ENCODE data around the gene BRAT1.
"Not testable (repeated sequence)": the region's sequence is repeated elsewhere in the genome, so short reads cannot be mapped to it uniquely, and the experiment has no call there.

The BRAT1 gene

GRCh38 chr7:2532816-2533215 lies 22.5 kb downstream of the BRAT1 start:
- not testable (repeated sequence) for H3K9ac ChIP-seq (ENCODE audit: low read length in 2 of 2); H3K4me3 ChIP-seq (ENCODE audit: low read length in 2 of 2); H3K9me3 ChIP-seq (ENCODE audit: control insufficient read depth in 2 of 2, low read length in 2 of 2); H3K27ac ChIP-seq (ENCODE audit: low read length); H3K36me3 ChIP-seq (ENCODE audit: control insufficient read depth in 2 of 2, insufficient read depth in 2 of 2, low read length in 2 of 2)
- Histone ChIP-seq H3K4me1 (ENCODE audit: control insufficient read depth, insufficient read depth, low read length) (peaks cover 22% of the 10 kb centered on the region), H3K27me3 (ENCODE audit: control insufficient read depth in 1 of 2, insufficient read depth in 2 of 2, low read length in 2 of 2) (peaks cover 6 to 13% of the 10 kb centered on the region in 2 donors)

GRCh38 chr7:2532199-2532772 lies 23.0 kb downstream of the BRAT1 start:
- H3K4me3 ChIP-seq (ENCODE audit: low read length in 2 of 2); H3K27ac ChIP-seq (ENCODE audit: low read length); H3K9ac ChIP-seq (ENCODE audit: low read length in 2 of 2); H3K9me3 ChIP-seq (ENCODE audit: control insufficient read depth in 2 of 2, low read length in 2 of 2); H3K36me3 ChIP-seq (ENCODE audit: control insufficient read depth in 2 of 2, insufficient read depth in 2 of 2, low read length in 2 of 2): not testable (repeated sequence)
- H3K4me1 ChIP-seq (ENCODE audit: control insufficient read depth, insufficient read depth, low read length), result peaks cover 22% of the 10 kb centered on the region
- H3K27me3 ChIP-seq (ENCODE audit: control insufficient read depth in 1 of 2, insufficient read depth in 2 of 2, low read length in 2 of 2), result peaks cover 6 to 18% of the 10 kb centered on the region in 2 donors

DNA sequence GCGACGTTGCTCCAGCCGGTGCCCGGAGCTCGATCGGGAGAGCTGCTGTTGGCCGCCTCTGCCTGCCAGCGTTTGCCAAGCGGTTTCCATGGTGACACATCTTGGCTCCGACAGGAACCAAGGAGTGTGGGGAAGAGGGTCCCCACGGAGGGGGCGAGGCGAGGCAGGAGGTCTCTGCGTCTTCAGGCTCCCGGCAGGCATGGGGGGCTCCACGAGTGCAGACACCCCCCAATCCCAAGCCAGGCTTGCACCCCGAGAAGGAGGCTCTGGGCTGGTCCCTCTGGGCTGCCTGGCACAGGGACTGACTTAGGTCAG lies 23.6 kb downstream of the BRAT1 start:
- Histone ChIP-seq H3K27me3 (ENCODE audit: control insufficient read depth in 1 of 2, insufficient read depth in 2 of 2, low read length in 2 of 2) (peaks cover 6 to 19% of the 10 kb centered on the region in 2 donors), H3K4me1 (ENCODE audit: control insufficient read depth, insufficient read depth, low read length) (peaks cover 22% of the 10 kb centered on the region)
- not testable (repeated sequence) for H3K9me3 ChIP-seq (ENCODE audit: control insufficient read depth in 2 of 2, low read length in 2 of 2); H3K36me3 ChIP-seq (ENCODE audit: control insufficient read depth in 2 of 2, insufficient read depth in 2 of 2, low read length in 2 of 2); H3K9ac ChIP-seq (ENCODE audit: low read length in 2 of 2); H3K4me3 ChIP-seq (ENCODE audit: low read length in 2 of 2); H3K27ac ChIP-seq (ENCODE audit: low read length)

DNA sequence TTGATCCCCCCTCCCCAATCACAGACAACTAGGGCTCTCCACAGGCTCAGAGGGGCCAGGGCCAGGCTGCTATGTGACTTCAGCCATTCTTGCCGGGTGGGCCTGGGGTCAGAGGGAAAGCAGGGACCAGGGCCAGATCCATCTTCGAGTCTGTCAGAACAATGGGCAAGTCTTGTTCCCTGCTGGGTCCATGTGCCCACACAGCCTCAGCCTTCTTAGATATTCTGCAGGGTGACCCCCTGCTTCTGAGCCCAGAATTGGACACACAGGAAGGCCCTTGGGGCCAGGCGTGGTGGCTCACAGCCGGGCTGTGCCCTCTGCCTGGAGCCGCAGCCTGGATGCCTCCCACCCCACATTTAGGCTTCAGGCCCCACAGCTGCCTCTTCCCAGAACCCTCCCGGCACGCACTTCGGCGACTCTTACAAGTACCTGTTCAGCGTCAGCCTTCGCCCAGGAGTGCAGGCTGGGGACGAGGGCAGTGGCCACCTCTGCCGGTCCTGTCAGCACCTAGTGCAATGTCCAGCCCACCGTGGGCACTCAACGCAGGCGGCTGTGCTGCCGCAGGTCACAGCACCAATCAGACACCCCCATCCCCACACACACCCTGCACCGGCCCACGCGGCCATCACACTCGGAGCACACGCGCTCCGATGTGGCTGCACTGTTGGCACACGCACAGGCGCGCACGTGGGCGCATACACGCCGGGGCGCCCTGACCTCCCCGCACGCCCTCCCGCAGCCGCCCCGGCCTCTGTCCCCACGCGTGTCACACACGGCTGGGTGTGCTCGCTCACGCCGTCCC lies 24.1 kb downstream of the BRAT1 start:
- not testable (repeated sequence) for H3K9me3 ChIP-seq (ENCODE audit: control insufficient read depth in 2 of 2, low read length in 2 of 2); H3K9ac ChIP-seq (ENCODE audit: low read length in 2 of 2); H3K4me3 ChIP-seq (ENCODE audit: low read length in 2 of 2); H3K36me3 ChIP-seq (ENCODE audit: control insufficient read depth in 2 of 2, insufficient read depth in 2 of 2, low read length in 2 of 2); H3K27ac ChIP-seq (ENCODE audit: low read length)
- peaks cover 8 to 24% of the 10 kb centered on the region in 2 donors for H3K27me3 ChIP-seq (ENCODE audit: control insufficient read depth in 1 of 2, insufficient read depth in 2 of 2, low read length in 2 of 2)
- H3K4me1 ChIP-seq (ENCODE audit: control insufficient read depth, insufficient read depth, low read length), result peaks cover 22% of the 10 kb centered on the region

- peaks cover 10 to 33% of the 10 kb centered on the region in 2 donors for H3K27me3 ChIP-seq (ENCODE audit: control insufficient read depth in 1 of 2, insufficient read depth in 2 of 2, low read length in 2 of 2)
- H3K4me3 ChIP-seq (ENCODE audit: low read length in 2 of 2), result no peak overlapping the region
- no peaks in the 10 kb centered on the region for H3K36me3 ChIP-seq (ENCODE audit: control insufficient read depth in 2 of 2, insufficient read depth in 2 of 2, low read length in 2 of 2)
- no peak overlapping the region for H3K9ac ChIP-seq (ENCODE audit: low read length in 2 of 2)
- H3K27ac ChIP-seq (ENCODE audit: low read length), result no peak overlapping the region
- peaks cover 26% of the 10 kb centered on the region for H3K4me1 ChIP-seq (ENCODE audit: control insufficient read depth, insufficient read depth, low read length)
- no peaks in the 10 kb centered on the region for H3K9me3 ChIP-seq (ENCODE audit: control insufficient read depth in 2 of 2, low read length in 2 of 2)
Measured at GRCh38 chr7:2530071-2530987, 25.0 kb downstream of the BRAT1 start.

GRCh38 chr7:2529161-2530070 lies 25.9 kb downstream of the BRAT1 start:
- Histone ChIP-seq H3K36me3 (ENCODE audit: control insufficient read depth in 2 of 2, insufficient read depth in 2 of 2, low read length in 2 of 2) (no peaks in the 10 kb centered on the region), H3K4me1 (ENCODE audit: control insufficient read depth, insufficient read depth, low read length) (peaks cover 26% of the 10 kb centered on the region), H3K9me3 (ENCODE audit: control insufficient read depth in 2 of 2, low read length in 2 of 2) (no peaks in the 10 kb centered on the region), H3K4me3 (ENCODE audit: low read length in 2 of 2) (no peak overlapping the region), H3K27me3 (ENCODE audit: control insufficient read depth in 1 of 2, insufficient read depth in 2 of 2, low read length in 2 of 2) (peaks cover 10 to 35% of the 10 kb centered on the region in 2 donors), H3K9ac (ENCODE audit: low read length in 2 of 2) (no peak overlapping the region), H3K27ac (ENCODE audit: low read length) (no peak overlapping the region)

DNA sequence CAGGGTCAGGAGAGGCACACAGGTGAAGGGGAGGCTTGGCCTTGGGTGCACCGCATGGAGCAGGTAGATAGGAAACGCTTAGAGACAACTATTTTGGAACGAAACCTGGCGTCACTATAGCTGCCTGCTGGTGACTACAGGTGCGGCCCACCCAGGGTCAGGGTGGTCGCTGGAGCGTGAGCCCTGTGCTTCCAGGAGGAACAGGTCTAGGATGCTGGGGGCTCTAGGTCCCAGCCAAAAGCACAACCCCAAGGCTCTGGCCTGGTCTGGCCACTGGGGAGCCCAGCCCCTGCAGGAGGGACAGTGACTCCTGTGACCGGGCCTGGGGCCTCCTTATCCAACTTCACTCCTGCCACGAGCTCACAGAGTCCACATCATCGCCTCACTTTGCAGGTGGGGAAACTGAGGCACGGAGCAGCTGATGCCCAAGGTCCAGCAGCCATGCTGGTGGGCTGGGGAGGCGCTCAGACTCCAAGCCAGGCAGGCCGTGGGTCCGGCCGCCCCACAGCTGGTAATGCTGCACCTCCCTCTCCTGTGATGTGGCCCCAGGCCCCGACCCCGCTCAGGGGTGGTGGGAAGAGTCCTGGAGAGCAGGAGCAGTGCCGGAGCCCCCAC lies 26.7 kb downstream of the BRAT1 start:
- Histone ChIP-seq H3K27me3 (ENCODE audit: control insufficient read depth in 1 of 2, insufficient read depth in 2 of 2, low read length in 2 of 2) (peaks cover 17 to 41% of the 10 kb centered on the region in 2 donors), H3K27ac (ENCODE audit: low read length) (no peak overlapping the region), H3K9me3 (ENCODE audit: control insufficient read depth in 2 of 2, low read length in 2 of 2) (no peaks in the 10 kb centered on the region), H3K9ac (ENCODE audit: low read length in 2 of 2) (no peak overlapping the region), H3K36me3 (ENCODE audit: control insufficient read depth in 2 of 2, insufficient read depth in 2 of 2, low read length in 2 of 2) (no peaks in the 10 kb centered on the region), H3K4me1 (ENCODE audit: control insufficient read depth, insufficient read depth, low read length) (peaks cover 26% of the 10 kb centered on the region), H3K4me3 (ENCODE audit: low read length in 2 of 2) (no peak overlapping the region)

- H3K4me1 ChIP-seq (ENCODE audit: control insufficient read depth, insufficient read depth, low read length), result peaks cover 32% of the 10 kb centered on the region
- no peak overlapping the region for H3K27ac ChIP-seq (ENCODE audit: low read length)
- no peaks in the 10 kb centered on the region for H3K36me3 ChIP-seq (ENCODE audit: control insufficient read depth in 2 of 2, insufficient read depth in 2 of 2, low read length in 2 of 2)
- H3K9ac ChIP-seq (ENCODE audit: low read length in 2 of 2), result no peak overlapping the region
- H3K9me3 ChIP-seq (ENCODE audit: control insufficient read depth in 2 of 2, low read length in 2 of 2), result no peaks in the 10 kb centered on the region
- no peak overlapping the region for H3K4me3 ChIP-seq (ENCODE audit: low read length in 2 of 2)
- peaks cover 24 to 49% of the 10 kb centered on the region in 2 donors for H3K27me3 ChIP-seq (ENCODE audit: control insufficient read depth in 1 of 2, insufficient read depth in 2 of 2, low read length in 2 of 2)
Measured at GRCh38 chr7:2527505-2528467, 27.5 kb downstream of the BRAT1 start.

Data from stomach smooth muscle (tissue), 2 donors.